ENCODE measurements around the gene ANKRD13A.
A peak's percentile ranks its signal among the peaks of the same experiment; 100 is the strongest.
"Not testable (repeated sequence)": the region's sequence is repeated elsewhere in the genome, so short reads cannot be mapped to it uniquely, and the experiment has no call there.

Gene ANKRD13A

GRCh38 chr12:109986236-109986635 lies 13.0 kb upstream of the ANKRD13A start:
- DNase-seq = not testable (repeated sequence)

GRCh38 chr12:109987615-109988014 lies 11.6 kb upstream of the ANKRD13A start:
- no peak for DNase-seq

- no peak for DNase-seq
Observed at GRCh38 chr12:109988274-109988673, 11.0 kb upstream of the ANKRD13A start.

- no peak for DNase-seq
Observed at GRCh38 chr12:109988903-109989302, 10.3 kb upstream of the ANKRD13A start.

- DNase-seq = no peak
Observed at GRCh38 chr12:109989380-109989779, 9.8 kb upstream of the ANKRD13A start.

GRCh38 chr12:109991586-109991985 lies 7.6 kb upstream of the ANKRD13A start:
- DNase-seq = no peak

- no peak for DNase-seq
Observed at GRCh38 chr12:109993091-109993490, 6.1 kb upstream of the ANKRD13A start.

- no peak for DNase-seq
Observed at GRCh38 chr12:109994401-109995175, 4.6 kb upstream of the ANKRD13A start.

- DNase-seq = no peak
Observed at GRCh38 chr12:109995361-109995685, 3.9 kb upstream of the ANKRD13A start.

GRCh38 chr12:109995686-109996482 lies 3.3 kb upstream of the ANKRD13A start, which contains the start of gene GIT2:
Gene GIT2, minus strand, starts transcription at chr12:109996368. Its CDS starts 144 bp downstream, at chr12:109996224.
- peak; percentile 88 for DNase-seq

- no peak for DNase-seq
Observed at GRCh38 chr12:109996483-109996853, 2.8 kb upstream of the ANKRD13A start.

GRCh38 chr12:109997393-109997792 lies 1.8 kb upstream of the ANKRD13A start:
- DNase-seq = no peak

GRCh38 chr12:109998241-109998903 lies 858 bp upstream of the ANKRD13A start:
- no peak for DNase-seq

- no peak for DNase-seq
Observed at GRCh38 chr12:109999649-109999971, 380 bp downstream of the ANKRD13A start.

GRCh38 chr12:109999983-110000505 lies 814 bp downstream of the ANKRD13A start:
- no peak for DNase-seq

GRCh38 chr12:110001596-110001995 lies 2.4 kb downstream of the ANKRD13A start:
- no peak for DNase-seq

- no peak for DNase-seq
Observed at GRCh38 chr12:110002676-110003515, 3.7 kb downstream of the ANKRD13A start.

- DNase-seq = no peak
Observed at GRCh38 chr12:110004598-110004997, 5.4 kb downstream of the ANKRD13A start.

GRCh38 chr12:110005319-110005973 lies 6.2 kb downstream of the ANKRD13A start:
- DNase-seq = no peak

GRCh38 chr12:110006115-110006514 lies 6.9 kb downstream of the ANKRD13A start:
- no peak for DNase-seq

GRCh38 chr12:110007881-110008280 lies 8.7 kb downstream of the ANKRD13A start:
- DNase-seq = no peak

Data from activated T-cell treated with anti-CD3 and anti-CD28 coated beads for 4 hours (primary cell).